ENCODE measurements around the gene ARL2.

Gene ARL2

GRCh38 chr11:65051398-65051858 lies 37.5 kb downstream of the ARL2 start:
- no peak for DNase-seq

GRCh38 chr11:65053827-65054508 lies 40.0 kb downstream of the ARL2 start:
- DNase-seq: no peak

- no peak for DNase-seq
Observed at GRCh38 chr11:65055538-65055937, 41.6 kb downstream of the ARL2 start.

DNA sequence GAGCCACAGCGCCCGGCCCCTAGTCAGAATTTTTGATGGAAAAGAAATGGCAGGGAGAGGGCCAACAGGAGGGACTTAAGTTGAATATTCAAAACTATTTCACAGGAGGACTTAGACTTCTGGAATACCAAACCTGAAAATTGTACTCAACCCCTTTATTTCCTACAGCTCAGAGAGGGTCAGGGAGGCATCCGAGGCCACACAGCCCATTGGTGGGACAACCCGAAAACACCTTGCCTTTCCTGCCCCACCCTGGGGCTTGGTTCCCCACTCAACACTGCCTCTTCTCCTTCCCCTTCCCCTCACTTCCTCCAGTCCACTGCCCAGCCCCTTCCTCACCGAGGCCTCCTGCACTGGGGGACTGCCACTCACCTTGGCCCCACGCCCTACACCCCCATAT lies 43.0 kb downstream of the ARL2 start:
- DNase-seq: no peak

- DNase-seq: no peak
Observed at GRCh38 chr11:65057526-65057925, 43.6 kb downstream of the ARL2 start.

- no peak for DNase-seq
Observed at GRCh38 chr11:65058012-65058411, 44.1 kb downstream of the ARL2 start.

DNA sequence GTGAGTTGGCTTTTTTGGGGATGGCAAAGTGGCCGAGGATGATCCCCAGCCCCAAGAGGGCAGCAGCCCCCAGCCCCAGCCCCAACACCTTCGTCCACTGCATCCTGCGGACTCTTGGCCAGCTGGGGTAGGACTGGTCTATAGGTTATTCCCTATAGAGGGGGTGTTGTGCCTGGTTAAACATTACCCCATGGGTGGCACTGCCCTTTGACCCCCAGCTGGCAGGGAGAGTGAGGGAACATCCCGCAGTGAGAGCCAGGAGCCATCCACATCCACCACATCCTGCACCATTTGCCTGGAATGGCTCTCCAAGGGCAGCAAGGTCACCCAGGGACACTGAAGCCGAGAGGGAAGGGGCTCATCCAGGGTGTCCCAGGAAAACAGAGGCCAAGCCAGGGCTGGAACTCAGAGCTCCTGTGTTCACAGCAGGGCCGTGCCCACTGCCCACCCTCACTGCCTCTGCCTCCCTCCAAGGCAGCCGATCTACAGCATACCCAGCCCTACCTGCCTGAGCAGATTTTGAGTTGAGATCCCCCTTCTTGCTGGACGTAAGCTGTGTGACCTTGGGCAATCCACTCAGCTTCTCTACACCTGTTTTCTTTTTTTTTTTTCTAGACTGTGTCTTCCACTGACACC lies 44.6 kb downstream of the ARL2 start, which contains the start of gene NAALADL1:
Gene NAALADL1, minus strand, starts transcription at position 135 of the 636 bp plus-strand sequence. Its CDS starts 32 bp downstream, at position 103.
- DNase-seq: no peak

DNA sequence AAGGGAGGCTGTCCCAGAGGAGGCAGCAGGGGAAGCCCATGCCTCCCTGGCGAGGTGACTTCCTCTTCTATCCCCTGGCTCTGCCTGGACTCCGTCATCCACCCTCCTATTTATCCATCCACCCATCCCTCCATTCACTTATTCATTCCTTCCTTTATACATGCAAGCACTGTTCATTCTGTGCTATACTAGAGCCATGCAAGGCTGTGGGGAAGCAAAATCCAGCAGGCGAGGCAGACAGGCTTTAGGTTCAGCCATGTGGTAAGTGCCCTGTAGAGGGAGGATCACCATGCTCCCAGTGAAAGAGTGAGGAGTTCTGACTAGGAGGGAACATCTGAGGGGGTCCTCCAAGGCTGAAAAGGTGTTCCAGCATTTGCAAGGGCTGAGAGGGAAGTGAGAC lies 45.6 kb downstream of the ARL2 start:
- DNase-seq: no peak

DNA sequence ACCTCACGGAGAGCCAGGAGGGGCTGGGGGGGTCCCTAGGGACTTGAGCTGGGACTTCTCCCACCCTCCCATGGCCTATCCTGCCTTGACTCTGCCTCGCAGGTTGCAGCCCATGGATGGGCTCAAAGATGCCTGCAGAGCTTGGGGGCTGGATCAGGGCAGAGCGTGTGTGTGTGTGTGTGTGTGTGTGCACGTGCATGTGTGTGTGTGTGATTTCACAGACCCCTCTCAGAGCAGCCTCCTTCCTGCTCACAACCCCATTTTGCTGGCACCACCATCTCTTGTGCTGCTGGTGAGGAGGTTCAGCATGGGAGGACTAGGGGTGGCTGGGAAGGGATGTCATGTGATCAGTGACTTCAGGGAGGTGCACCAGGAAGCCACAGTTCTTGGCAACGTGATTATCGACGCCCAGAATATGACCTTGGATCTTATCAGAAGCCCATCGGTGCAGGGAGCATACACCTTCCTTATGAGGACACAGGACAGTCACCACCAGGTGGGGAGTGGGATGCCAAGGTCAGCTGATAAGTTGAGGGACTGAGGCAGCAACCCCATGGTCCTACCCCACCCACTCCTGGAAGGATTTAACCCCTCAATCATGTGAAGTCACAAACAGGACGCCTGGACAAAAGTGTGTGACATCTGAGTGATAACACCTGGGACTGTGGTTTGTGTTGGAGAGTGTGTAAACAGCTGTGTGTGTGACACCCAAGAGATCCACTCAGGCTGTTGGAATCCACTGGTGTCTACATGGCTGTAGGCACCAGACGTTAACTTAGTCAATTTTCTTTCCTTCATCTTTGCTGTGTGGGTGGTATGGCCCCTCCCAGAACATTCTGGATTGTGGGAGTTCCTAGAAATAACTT lies 46.2 kb downstream of the ARL2 start:
- no peak for DNase-seq

DNA sequence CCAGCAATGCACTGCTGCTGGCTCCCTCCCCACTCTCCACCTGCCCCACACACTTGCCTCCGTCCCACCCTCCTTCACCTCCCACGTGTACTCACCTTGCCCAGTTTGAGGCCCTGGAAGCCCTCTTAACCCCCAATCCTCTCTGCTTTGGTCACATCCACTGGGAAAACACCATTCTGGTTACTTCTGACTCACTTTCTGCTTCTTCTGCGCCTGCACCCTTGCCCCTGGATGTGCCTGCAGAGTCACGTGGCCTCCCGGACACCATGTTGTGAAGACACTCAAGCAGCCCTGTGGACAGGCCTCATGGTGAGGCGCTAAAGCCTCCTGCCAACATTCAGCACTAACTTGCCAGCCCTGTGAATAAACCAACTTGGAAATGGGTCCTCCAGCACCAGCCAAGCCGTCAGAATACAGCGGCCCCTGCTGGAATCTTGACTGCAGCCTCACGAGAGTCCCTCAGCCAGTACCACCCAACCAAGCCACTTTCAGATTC lies 47.0 kb downstream of the ARL2 start:
- DNase-seq: no peak

- DNase-seq: no peak
Observed at GRCh38 chr11:65063532-65063931, 49.6 kb downstream of the ARL2 start.

GRCh38 chr11:65064847-65065240 lies 50.9 kb downstream of the ARL2 start:
- no peak for DNase-seq

DNA sequence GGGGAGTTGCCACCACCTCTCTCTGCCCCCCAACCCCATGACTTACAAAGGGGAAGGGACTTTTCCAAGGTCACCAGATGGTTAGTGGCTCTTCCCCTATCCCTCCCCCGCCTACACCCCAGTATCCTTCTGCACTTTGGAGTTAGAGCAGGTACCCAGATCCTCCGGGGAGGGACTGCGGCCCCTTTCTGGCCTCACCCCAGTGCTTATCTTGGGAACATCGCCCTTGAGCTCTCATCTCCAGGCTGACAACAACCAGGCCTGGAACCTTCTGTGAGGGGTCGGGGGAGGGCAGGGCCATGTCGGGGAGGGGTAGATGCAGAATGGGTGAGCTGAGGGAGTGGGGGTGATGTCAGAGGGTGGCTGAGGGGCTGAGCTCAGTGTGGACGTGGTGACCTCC lies 51.9 kb downstream of the ARL2 start:
- DNase-seq: no peak

GRCh38 chr11:65066315-65066714 lies 52.4 kb downstream of the ARL2 start:
- no peak for DNase-seq

DNA sequence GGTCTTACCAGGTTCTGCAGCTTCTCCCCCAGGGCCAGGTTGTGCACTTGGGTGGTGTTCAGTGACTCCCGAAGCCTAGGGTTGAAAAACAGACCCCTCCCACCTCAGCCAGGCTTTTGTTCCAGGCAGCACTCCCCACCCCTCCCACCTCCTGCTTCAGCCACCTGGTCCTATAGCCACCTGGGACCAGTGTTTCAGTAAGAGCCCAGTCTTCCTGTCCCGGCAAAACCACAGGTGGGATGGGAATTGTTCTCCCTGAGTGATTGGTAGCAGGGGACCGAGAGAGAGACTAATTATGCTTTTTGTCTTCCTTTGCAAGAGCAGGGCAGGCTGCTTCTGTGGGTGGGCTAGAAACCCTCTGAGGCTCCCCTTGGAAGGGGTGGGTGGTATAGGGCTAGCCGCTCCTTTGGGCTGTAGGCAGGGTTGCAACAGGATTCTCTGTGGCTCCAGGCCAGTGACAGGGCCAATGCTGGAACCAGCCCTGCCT lies 52.9 kb downstream of the ARL2 start:
- no peak for DNase-seq

- no peak for DNase-seq
Observed at GRCh38 chr11:65067446-65067845, 53.5 kb downstream of the ARL2 start.

- no peak for DNase-seq
Observed at GRCh38 chr11:65069217-65069616, 55.3 kb downstream of the ARL2 start.
